DND-41 (cell line): ENCODE results near the gene MYBPC1.
"Not testable (repeated sequence)": the region's sequence is repeated elsewhere in the genome, so short reads cannot be mapped to it uniquely, and the experiment has no call there.

Source experiments
- ATAC-seq: fragments of 200-7000 bp; cut with Tn5 transposase; 3 replicates; pipeline ENCODE4 v1.9.1; 2021; ENCODE audit warnings: low read depth; ENCODE audit not compliant: insufficient read depth
- DNase-seq: peaks from one replicate; pipeline ENCODE4 v3.0.0-alpha.2; 2020
- H2AFZ ChIP-seq: 2 replicates; pipeline ENCODE4 v1.6.0; 2012; ENCODE audit warnings: low read depth, low read length
- H3K27ac ChIP-seq: 2 replicates; pipeline ENCODE4 v1.5.1; 2012; ENCODE audit warnings: low read length, inconsistent platforms
- H3K27me3 ChIP-seq: fragments of 200-600 bp; sonication (generic); 2 replicates; pipeline ENCODE4 v1.6.0; 2012; ENCODE audit warnings: low read length, mild to moderate bottlenecking, inconsistent platforms; ENCODE audit not compliant: insufficient read depth, poor library complexity
- H3K36me3 ChIP-seq: 2 replicates; pipeline ENCODE4 v1.5.1; 2012; ENCODE audit warnings: low read length, inconsistent platforms; ENCODE audit not compliant: insufficient read depth
- H3K4me1 ChIP-seq: 2 replicates; pipeline ENCODE4 v1.5.1; 2012; ENCODE audit warnings: mild to moderate bottlenecking, low read length; ENCODE audit not compliant: insufficient read depth
- H3K4me2 ChIP-seq: 2 replicates; pipeline ENCODE4 v1.6.0; 2012; ENCODE audit warnings: mild to moderate bottlenecking, moderate library complexity, low read length, inconsistent platforms; ENCODE audit not compliant: insufficient read depth
- H3K4me3 ChIP-seq, 2 experiments: fragments of 200-600 bp in 1 of 2; shearing (Covaris generic) in 1 of 2; 2 replicates each; pipeline ENCODE4 v1.5.1; 2012 to 2016; ENCODE audit warnings: inconsistent platforms in 2 of 2, low read length in 2 of 2, mild to moderate bottlenecking in 2 of 2, low read depth in 1 of 2, moderate library complexity in 1 of 2
- H3K79me2 ChIP-seq: 2 replicates; pipeline ENCODE4 v1.6.0; 2012; ENCODE audit warnings: low read length, inconsistent platforms; ENCODE audit not compliant: insufficient read depth
- H3K9ac ChIP-seq: 2 replicates; pipeline ENCODE4 v1.6.0; 2012; ENCODE audit warnings: low read depth, mild to moderate bottlenecking, inconsistent platforms, low read length, moderate library complexity
- H3K9me3 ChIP-seq: 2 replicates; pipeline ENCODE4 v1.5.1; 2012; ENCODE audit warnings: low read length, moderate library complexity, mild to moderate bottlenecking, inconsistent platforms; ENCODE audit not compliant: insufficient read depth, severe bottlenecking
- H4K20me1 ChIP-seq: 2 replicates; pipeline ENCODE4 v1.6.0; 2012; ENCODE audit warnings: low read length; ENCODE audit not compliant: insufficient read depth
- EZH2 ChIP-seq: IDR thresholded peaks from 3 replicates; pipeline ENCODE4 v1.6.1; 2012; ENCODE audit warnings: borderline replicate concordance, low read depth, mild to moderate bottlenecking, moderate library complexity, low read length, inconsistent platforms; ENCODE audit not compliant: severe bottlenecking
- TF ChIP-seq, protein P1 (sequence below): IDR thresholded peaks from 2 replicates; pipeline ENCODE4 v1.5.1; 2012; ENCODE audit warnings: borderline replicate concordance, low read length, moderate library complexity, mild to moderate bottlenecking; ENCODE audit not compliant: poor library complexity, severe bottlenecking; ENCODE audit errors: extremely low read depth

MYBPC1 gene

DNA sequence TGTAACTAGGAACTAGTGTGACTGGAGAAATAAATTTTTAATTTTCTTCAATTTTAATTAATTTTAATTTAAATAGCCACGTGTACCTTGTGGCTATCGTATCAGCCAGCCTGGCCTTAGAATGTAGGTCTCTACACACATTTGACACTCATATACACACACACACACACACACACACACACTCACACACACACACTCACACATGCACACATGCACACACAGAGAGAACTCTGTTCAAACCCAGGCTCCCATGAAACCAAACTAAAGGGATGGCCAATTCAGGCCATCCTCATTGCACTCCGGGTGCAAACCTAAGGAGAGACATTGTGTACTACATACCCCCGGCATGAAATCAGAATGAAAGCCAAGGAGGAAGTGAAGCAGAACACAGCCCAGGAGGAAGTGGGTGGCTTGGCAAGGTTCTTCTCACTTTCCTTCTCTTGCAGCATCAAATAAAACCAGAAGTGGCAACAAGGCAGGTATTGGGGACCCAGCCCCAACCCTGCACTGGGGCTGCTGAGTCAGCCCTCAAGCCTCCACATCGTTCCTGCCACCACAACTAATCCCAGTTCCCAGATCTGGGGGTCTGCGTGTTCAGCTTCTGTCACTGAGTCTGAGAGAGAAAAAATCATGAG, 76.5 kb downstream of the MYBPC1 start:
- Histone ChIP-seq H3K9me3 (no peaks in the 10 kb centered on the region), H3K27ac (no peak overlapping the region), H3K9ac (no peak overlapping the region), H3K4me1 (peaks cover 5% of the 10 kb centered on the region; the same call in 1 of the 2 replicates), H2AFZ (no peak overlapping the region), H3K4me2 (peak overlapping the region; percentile 18; the same call in 1 of the 2 replicates), H4K20me1 (no peaks in the 10 kb centered on the region), H3K36me3 (no peaks in the 10 kb centered on the region), H3K4me3 (no peak overlapping the region), H3K79me2 (no peaks in the 10 kb centered on the region), H3K27me3 (peaks cover 3% of the 10 kb centered on the region)
- ATAC-seq (peak; percentile 63; the same call in 2 of the 3 replicates), DNase-seq (peak; percentile 8)
- TF ChIP-seq, protein P1, sequence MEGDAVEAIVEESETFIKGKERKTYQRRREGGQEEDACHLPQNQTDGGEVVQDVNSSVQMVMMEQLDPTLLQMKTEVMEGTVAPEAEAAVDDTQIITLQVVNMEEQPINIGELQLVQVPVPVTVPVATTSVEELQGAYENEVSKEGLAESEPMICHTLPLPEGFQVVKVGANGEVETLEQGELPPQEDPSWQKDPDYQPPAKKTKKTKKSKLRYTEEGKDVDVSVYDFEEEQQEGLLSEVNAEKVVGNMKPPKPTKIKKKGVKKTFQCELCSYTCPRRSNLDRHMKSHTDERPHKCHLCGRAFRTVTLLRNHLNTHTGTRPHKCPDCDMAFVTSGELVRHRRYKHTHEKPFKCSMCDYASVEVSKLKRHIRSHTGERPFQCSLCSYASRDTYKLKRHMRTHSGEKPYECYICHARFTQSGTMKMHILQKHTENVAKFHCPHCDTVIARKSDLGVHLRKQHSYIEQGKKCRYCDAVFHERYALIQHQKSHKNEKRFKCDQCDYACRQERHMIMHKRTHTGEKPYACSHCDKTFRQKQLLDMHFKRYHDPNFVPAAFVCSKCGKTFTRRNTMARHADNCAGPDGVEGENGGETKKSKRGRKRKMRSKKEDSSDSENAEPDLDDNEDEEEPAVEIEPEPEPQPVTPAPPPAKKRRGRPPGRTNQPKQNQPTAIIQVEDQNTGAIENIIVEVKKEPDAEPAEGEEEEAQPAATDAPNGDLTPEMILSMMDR = no peak
- TF ChIP-seq EZH2 = no peak

DNA sequence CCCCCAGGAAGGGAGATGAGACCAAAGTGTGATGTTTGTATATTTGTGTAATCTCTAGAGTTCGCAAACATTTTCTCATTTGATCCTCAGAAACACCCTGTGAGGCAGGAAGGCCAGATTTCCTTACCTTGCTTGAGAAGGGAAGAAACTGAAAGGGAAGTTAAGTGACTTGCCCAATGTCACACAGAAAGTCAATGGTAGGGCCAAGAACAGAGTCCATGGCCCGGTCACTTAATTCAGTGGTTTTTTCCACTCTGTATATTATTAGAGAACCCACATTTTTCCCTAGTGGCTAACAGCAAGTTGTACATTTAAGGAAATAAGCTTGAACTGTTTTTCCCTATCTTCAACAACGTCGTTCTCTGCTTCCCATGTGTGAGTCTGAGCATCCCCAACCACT, 77.1 kb downstream of the MYBPC1 start:
- Histone ChIP-seq H3K4me2 (no peak overlapping the region), H2AFZ (no peak overlapping the region)
- no peak for ATAC-seq

DNA sequence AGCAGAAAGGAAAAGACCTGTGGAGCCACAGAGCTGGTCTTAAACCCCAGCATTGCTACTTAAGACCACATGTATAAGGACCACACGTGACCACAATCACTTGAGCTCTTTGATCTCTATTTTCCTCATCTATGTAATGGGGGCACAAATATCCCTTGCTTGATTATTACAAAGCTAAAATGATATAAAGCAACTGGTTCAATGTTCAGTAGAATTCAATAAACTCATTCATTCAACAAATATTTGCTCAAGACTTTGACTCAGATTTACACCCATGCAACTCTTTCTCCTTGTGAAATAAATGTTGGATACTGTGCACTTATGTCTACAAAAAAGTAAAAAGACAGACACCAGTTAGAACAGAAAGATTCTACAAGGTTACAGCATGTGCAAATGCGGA, 80.8 kb downstream of the MYBPC1 start:
- ATAC-seq (no peak), DNase-seq (no peak)
- Histone ChIP-seq H3K4me3 (no peak overlapping the region), H2AFZ (no peak overlapping the region), H3K4me1 (peaks cover 5% of the 10 kb centered on the region; the same call in 1 of the 2 replicates), H3K36me3 (no peaks in the 10 kb centered on the region), H3K27ac (no peak overlapping the region), H4K20me1 (no peaks in the 10 kb centered on the region), H3K27me3 (peaks cover 3% of the 10 kb centered on the region), H3K9ac (no peak overlapping the region), H3K9me3 (no peaks in the 10 kb centered on the region), H3K4me2 (no peak overlapping the region), H3K79me2 (no peaks in the 10 kb centered on the region)
- TF ChIP-seq EZH2 = no peak
- TF ChIP-seq, protein P1 = no peak

More for the DNA sequence above, 77.1 kb downstream of the MYBPC1 start:
- H3K9ac ChIP-seq = no peak overlapping the region
- no peaks in the 10 kb centered on the region for H3K9me3 ChIP-seq
- H3K27me3 ChIP-seq = peaks cover 3% of the 10 kb centered on the region
- no peak overlapping the region for H3K4me3 ChIP-seq
- H3K4me1 ChIP-seq = peaks cover 5% of the 10 kb centered on the region; the same call in 1 of the 2 replicates
- DNase-seq = no peak
- H4K20me1 ChIP-seq = no peaks in the 10 kb centered on the region
- H3K27ac ChIP-seq = no peak overlapping the region
- H3K36me3 ChIP-seq = no peaks in the 10 kb centered on the region
- no peak for TF ChIP-seq EZH2
- TF ChIP-seq, protein P1 = no peak
- H3K79me2 ChIP-seq = no peaks in the 10 kb centered on the region

DNA sequence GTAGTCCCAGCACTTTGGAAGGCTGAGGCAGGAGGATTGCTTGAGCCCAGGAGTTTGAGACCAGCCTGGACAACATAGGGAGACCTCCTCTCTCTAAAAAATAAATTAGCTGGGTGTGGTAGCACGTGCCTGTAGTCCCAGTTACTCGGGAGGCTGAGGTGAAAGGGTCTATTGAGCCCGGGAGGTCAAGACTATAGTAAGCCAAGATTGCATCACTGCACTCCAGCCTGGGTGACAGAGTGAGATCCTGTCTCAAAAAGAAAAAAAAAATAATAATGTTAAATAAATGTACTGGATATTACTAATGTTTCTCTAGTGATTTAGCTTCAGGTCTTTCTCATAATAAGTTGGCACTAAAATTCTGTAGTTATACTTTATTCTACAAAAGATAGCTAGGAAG, 81.7 kb downstream of the MYBPC1 start:
- not testable (repeated sequence) for H3K27ac ChIP-seq, H3K9ac ChIP-seq, H3K36me3 ChIP-seq, H3K4me3 ChIP-seq, DNase-seq, H3K79me2 ChIP-seq, H3K27me3 ChIP-seq, H4K20me1 ChIP-seq, H3K4me1 ChIP-seq, H3K4me2 ChIP-seq, H2AFZ ChIP-seq, H3K9me3 ChIP-seq, ATAC-seq
